Motor neuron (in vitro differentiated cells): ENCODE results near the gene ADAM12. TPM values are rescaled to one million over a fixed set of nuclear protein-coding genes. Genes with fewer than 3 reads are reported as not detected.

Experiments
- ATAC-seq, 8 experiments: fragments of 200-7000 bp; cut with Tn5 transposase; replicated peaks in 6 of 8; 2 replicates each; pipeline ENCODE4 v1.8.0; 2021; ENCODE audit warnings: mild to moderate bottlenecking in 8 of 8, moderate library complexity in 8 of 8
- H3K27ac ChIP-seq, 2 donors: fragments of 250-450 bp; sonication (Bioruptor Pico); 2 replicates each; pipeline ENCODE4 v1.9.0; 2021; ENCODE audit warnings: antibody characterized with exemption in 2 of 2, mild to moderate bottlenecking in 2 of 2, moderate library complexity in 1 of 2
- H3K4me1 ChIP-seq, 2 donors: fragments of 250-450 bp; sonication (Bioruptor Pico); replicated peaks in 1 of 2; 2 replicates each; pipeline ENCODE4 v1.6.1; 2021; ENCODE audit warnings: antibody characterized with exemption in 2 of 2, mild to moderate bottlenecking in 2 of 2, moderate library complexity in 1 of 2
- H3K4me3 ChIP-seq, 5 donors: fragments of 250-450 bp; sonication (Bioruptor Pico); 2 replicates each; pipeline ENCODE4 v1.9.0; 2021; ENCODE audit warnings: antibody characterized with exemption in 5 of 5, mild to moderate bottlenecking in 5 of 5, moderate library complexity in 4 of 5
- WGBS, 10 experiments: fragments of 450-650 bp; shearing (Covaris generic); methylation state at CpG; one replicate each; pipeline ENCODE4 v1.0.0; 2022; 5-methylcytosine and 5-hydroxymethylcytosine counted together
- in situ Hi-C, 9 experiments: fragments of 400-800 bp; cut with MboI; loops; one replicate each; pipeline ENCODE4 v1.15.0; 2021; ENCODE audit warnings: low sequenced_read_pairs in 9 of 9, low pct_unique_long_range_greater_than_20kb in 2 of 9; ENCODE audit not compliant: unreplicated experiment in 9 of 9
- total RNA-seq, 8 experiments: library from RNA; unstranded; fragments of 300-600 nt; gene quantifications; 2 replicates each; pipeline versions ENCODE4 v1.2.3 to v1.2.4, GENCODE V29; 2022

Gene ADAM12
- total RNA-seq, 8 experiments from 2014 or later, result 0.63 to 62.9 (median 5.5) TPM

DNA sequence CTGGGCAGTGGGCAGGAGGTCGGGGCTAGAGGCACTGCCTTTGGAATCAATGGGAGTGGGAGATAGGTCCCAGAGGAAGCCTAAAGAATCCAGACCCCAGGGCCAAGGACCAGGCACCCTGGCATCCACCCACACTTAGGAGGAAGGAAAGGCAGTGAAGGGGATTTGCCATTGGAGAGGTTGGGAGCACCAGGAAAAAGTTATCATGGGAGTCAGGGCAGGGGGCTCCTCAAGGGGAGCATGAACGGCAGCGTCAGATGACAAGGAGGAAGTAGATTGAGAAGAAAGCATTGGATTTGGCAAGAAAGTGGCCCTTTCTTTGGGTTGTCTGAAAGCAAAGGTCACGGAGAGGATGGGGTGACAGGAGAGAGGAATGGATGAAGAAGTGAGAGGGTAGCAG lies 142.8 kb downstream of the ADAM12 start:
- ATAC-seq, result no peak
- Histone ChIP-seq H3K4me3 (no peak overlapping the region), H3K4me1 (peaks cover 24 to 31% of the 10 kb centered on the region in 2 donors), H3K27ac (no peak overlapping the region)
- 33 to 100% (median 89%) methylated on average over 1 to 4 of the region's 4 CpGs; no CpG with 5 or more reads in 1 of the 10 experiments for WGBS, 10 experiments
- in situ Hi-C loops, result loop anchor here in 1 of 9 experiments (25.0 kb wide), 1 partner anchor 142 kb away; the partner anchor contains the start of gene ADAM12

DNA sequence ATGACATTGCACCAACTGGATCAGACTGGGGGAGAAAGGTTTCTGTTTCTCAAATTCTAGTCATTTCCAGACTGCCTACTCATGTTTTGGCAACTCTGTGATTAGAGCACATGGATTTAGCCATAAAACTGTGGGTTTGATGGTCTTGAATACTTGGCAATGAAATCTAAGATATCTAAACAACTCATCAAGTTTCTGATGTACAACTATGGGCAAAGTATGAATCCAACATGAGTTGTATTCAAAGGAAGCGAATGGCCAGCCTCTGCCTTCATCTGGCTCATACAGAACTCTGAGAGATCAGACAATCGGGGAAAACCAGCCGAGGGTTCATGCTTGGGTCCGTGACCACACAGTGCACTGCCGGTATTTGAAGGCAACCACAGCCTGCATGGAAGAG lies 144.3 kb downstream of the ADAM12 start:
- H3K27ac ChIP-seq, result no peak overlapping the region
- H3K4me1 ChIP-seq, result peaks cover 31 to 38% of the 10 kb centered on the region in 2 donors
- no peak overlapping the region for H3K4me3 ChIP-seq
- ATAC-seq, result no peak
- WGBS, 10 experiments, result 14 to 100% (median 89%) methylated on average over 1 to 4 of the region's 5 CpGs; no CpG with 5 or more reads in 3 of the 10 experiments
- in situ Hi-C loops, result loop anchor here in 1 of 9 experiments (25.0 kb wide), 1 partner anchor 143 kb away; the partner anchor contains the start of gene ADAM12

DNA sequence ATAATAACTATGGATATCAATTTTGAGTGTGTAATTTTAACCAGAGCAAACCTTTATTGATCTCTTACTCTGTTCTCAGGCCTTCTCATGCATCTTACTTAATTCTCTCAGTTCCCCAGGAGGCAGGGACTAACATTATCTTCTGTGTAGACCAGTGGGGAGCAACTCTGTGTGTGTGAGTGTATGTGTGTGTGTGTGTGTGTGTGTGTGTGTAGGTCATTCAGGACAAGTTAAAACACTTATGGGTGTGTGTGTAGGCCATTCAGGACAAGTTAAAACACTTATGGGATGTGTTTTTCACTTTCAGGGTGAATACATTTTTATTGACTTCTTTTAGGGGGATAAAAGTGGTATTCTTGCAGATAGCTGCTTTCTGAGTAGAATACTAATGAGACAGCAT lies 145.0 kb downstream of the ADAM12 start:
- Histone ChIP-seq H3K4me3 (no peak overlapping the region), H3K27ac (peak overlapping the region in 1 of 2 donors; percentile 24), H3K4me1 (peaks cover 31 to 38% of the 10 kb centered on the region in 2 donors)
- peak in 5 of 8 experiments; percentile 1 to 14 (median 4) for ATAC-seq
- in situ Hi-C loops, result loop anchor here in 1 of 9 experiments (25.0 kb wide), 1 partner anchor 144 kb away; the partner anchor contains the start of gene ADAM12

DNA sequence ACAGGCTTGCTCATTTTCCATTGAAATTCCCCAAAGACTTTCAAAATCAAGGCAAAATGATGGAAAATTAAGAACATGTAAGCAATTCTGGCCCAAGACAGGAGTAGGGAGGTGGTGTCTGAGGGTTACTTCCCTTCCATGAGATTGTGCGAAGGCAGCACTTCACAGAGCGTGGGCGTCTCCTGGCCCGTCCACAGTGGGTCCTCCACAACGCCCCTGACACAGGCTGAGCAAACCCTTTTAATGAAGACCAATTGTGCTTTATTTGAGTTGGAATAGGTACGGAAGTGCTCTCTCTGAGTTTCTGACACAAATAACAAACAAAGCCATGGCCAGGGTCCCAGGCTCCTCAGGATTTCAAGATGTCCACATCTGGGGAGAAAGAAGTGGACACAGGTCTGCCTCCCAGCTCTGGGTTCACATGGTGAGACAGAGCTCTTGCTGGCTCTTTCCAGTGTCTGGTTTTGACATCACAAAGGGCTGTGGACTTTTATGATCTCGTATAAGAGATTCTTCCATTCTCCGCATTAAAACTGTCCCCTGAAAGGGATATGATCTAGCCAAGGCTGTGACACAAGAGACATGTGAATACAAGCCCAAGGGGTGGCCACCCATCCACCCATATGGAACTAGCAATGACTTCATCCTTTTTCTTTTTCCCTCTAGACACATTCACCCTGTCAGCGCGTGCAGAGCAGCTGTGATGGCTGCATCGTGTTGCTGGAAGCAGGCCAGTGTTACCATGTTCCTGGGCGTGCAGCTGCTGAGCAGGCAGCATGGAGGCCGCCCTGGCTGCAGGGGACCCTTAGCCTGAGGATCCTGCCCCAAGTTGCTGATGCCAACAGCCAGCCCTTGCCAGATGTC lies 145.6 kb downstream of the ADAM12 start:
- Histone ChIP-seq H3K4me1 (peaks cover 30 to 38% of the 10 kb centered on the region in 2 donors), H3K27ac (peak overlapping the region in 1 of 2 donors; percentile 24), H3K4me3 (no peak overlapping the region)
- in situ Hi-C loops, result loop anchor here in 1 of 9 experiments (25.0 kb wide), 1 partner anchor 145 kb away; the partner anchor contains the start of gene ADAM12
- WGBS, 10 experiments, result 20 to 94% (median 78%) methylated on average over 2 to 7 of the region's 13 CpGs; no CpG with 5 or more reads in 5 of the 10 experiments
- ATAC-seq, result peak; percentile 64 to 95 (median 86)

DNA sequence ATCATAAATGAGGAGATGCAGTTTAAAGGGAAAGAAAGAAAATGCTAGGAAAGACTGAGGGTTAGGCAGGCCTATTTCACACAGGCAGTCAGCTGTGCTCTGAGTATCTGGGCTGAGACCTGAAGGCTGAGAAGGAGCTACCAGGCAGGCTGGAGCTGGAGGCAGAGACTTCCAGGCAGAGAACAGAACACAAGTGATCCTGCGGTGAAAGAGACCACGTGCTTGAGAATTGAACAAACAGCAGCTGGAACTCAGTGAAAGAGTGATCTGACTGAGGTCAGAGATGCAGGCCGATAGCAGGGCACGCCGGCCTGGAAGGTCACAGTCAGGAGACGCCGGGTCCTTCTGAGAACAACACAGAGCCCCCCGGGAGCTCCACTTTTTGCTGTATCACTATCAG lies 147.8 kb downstream of the ADAM12 start:
- in situ Hi-C loops, result loop anchor here in 1 of 9 experiments (25.0 kb wide), 1 partner anchor 147 kb away; the partner anchor contains the start of gene ADAM12
- WGBS, 10 experiments, result 0 to 80% (median 13%) methylated on average over 1 to 3 of the region's 8 CpGs; no CpG with 5 or more reads in 5 of the 10 experiments
- ATAC-seq, result peak in 5 of 8 experiments; percentile 44 to 84 (median 69)
- Histone ChIP-seq H3K27ac (peak overlapping the region in 1 of 2 donors; percentile 3), H3K4me3 (no peak overlapping the region), H3K4me1 (peaks cover 28% of the 10 kb centered on the region in 2 donors)

DNA sequence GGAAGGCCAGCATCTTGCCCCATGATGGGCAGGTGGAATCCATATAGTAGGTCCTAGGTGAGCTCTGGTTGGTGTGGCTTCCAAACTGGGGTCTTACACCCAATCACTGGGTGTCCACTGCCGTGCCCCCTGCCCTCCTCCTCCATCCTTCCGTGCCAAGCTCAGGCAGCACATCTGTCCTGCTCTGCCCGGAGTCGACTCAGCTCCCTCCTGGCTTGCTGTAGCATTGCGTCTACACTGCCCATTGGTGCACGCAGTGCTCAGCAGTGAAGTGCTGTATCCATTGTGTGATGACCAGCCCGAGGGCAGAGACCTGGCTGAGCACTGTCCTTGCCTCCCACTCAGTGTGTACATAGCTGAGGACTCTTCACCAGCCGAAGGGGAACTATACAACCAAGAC lies 148.4 kb downstream of the ADAM12 start:
- H3K27ac ChIP-seq, result peak overlapping the region in 1 of 2 donors; percentile 3
- ATAC-seq, result peak in 3 of 8 experiments; percentile 1 to 9 (median 8)
- 80 to 100% (median 93%) methylated on average over 1 to 6 of the region's 8 CpGs; no CpG with 5 or more reads in 6 of the 10 experiments for WGBS, 10 experiments
- no peak overlapping the region for H3K4me3 ChIP-seq
- in situ Hi-C loops, result loop anchor here in 1 of 9 experiments (25.0 kb wide), 1 partner anchor 147 kb away; the partner anchor contains the start of gene ADAM12
- H3K4me1 ChIP-seq, result peaks cover 28% of the 10 kb centered on the region in 2 donors

DNA sequence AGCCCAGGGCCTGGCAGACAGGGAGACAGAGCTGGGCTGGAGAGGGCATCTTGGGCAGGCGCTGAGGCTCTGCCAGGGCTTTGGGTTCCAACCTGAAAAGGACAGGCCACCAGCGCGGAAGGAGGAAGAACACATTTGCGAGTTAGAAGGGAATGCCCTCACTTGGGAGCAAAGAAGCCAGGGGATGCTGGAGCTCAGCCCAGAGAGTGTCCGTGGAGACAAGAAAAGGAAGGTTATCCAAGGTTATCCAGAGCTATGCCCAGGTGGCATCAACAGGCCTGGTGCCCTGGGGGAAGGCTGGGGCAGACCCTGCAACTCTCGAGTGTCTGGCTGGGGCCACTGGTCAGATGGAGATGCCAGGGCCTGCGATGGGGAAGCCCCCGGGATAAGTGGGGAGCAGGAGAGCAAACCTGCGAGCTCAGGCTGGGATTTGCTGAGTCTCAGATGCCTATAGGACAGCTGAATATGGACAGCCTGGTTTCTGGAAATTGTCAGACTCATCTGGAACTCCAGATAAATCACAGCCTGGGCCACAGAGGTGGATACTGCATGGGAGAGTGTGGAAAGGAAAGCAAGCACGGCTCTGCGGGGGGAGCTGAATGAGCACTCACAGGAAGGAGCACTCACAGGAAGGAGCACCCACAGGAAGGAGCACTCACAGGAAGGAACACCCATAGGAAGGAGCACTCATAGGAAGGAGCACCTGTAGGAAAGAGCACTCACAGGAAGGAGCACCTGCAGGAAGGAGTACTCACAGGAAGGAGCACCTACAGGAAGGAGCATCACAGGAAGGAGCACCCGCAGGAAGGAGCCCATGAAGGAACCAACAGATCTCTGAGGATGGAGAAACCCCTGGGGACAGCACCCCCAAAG lies 152.1 kb downstream of the ADAM12 start:
- Histone ChIP-seq H3K4me3 (no peak overlapping the region), H3K27ac (no peak overlapping the region), H3K4me1 (peaks cover 18 to 25% of the 10 kb centered on the region in 2 donors)
- 53 to 100% (median 94%) methylated on average over 1 to 8 of the region's 12 CpGs; no CpG with 5 or more reads in 6 of the 10 experiments for WGBS, 10 experiments
- in situ Hi-C loops, result loop anchor here in 1 of 9 experiments (25.0 kb wide), 1 partner anchor 151 kb away; the partner anchor contains the start of gene ADAM12
- peak in 1 of 8 experiments; percentile 7 for ATAC-seq

DNA sequence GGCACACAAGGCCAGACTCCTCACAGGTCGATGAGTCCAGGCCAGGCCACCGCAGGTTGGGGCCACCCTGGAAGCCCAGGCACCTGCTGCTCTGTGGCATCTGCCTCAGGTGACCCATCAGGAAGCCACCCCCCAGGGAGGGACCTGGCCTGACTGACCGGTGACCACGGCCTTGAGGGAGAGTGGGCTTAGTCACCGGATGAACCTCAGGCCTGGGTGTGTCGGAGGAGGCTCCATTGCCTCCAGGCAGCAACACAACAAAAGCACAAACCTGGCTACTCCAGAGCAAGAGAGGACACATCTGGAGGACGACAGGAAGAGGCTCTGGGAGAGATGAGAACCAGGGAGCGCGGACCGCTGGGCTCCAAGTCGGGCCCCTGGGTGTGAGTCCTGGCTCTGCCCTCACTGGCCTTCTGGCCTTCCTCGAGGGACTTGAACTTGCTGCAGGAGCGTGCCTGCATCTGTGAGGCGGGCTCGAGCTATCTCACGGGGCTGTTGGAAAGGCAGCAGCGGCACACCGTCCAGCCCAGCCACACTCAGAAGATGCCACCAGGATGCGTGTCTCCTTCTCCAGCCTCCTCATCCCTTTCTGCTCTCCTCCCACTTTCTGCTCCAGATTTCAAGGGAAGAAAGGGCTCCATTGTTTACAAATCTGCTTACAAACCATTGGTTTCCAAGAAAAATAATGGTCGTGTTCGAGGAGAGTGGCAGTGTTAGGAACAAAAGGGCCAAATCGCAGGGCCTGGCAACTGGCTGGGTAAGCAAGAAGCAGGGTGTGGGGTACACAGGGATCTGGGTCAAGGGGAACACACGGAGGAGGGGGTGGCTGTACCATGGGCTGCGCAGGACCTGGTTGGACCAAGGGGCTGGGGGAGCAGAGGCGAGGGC lies 152.9 kb downstream of the ADAM12 start:
- H3K4me3 ChIP-seq, result no peak overlapping the region
- in situ Hi-C loops, result loop anchor here in 1 of 9 experiments (25.0 kb wide), 1 partner anchor 152 kb away; the partner anchor contains the start of gene ADAM12
- 80 to 100% (median 86%) methylated on average over 1 to 13 of the region's 25 CpGs; no CpG with 5 or more reads in 2 of the 10 experiments for WGBS, 10 experiments
- ATAC-seq, result peak in 4 of 8 experiments; percentile 12 to 36 (median 28)
- H3K4me1 ChIP-seq, result peaks cover 11 to 18% of the 10 kb centered on the region in 2 donors
- H3K27ac ChIP-seq, result no peak overlapping the region

DNA sequence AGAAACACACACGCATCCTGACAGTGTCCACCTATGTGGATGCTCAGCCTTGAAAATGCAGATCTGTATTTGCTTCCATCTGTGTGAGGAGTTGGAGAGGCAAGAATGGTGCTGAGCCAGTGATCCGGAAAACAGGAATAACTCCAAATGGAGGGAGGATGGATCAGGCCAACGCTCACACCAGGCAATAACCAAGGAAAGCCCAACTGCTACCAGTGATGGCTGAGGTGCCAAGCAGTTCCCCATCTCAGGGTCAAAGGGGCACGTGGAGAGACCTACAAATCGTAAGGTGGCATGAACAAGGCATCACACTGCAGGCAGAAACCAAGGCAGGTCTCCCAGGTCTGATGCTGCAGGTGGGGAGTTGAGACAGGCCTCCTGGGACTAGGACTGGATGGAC lies 153.6 kb downstream of the ADAM12 start:
- 88 to 100% (median 97%) methylated on average over 3 to 5 of the region's 5 CpGs; no CpG with 5 or more reads in 4 of the 10 experiments for WGBS, 10 experiments
- peaks cover 5 to 12% of the 10 kb centered on the region in 2 donors for H3K4me1 ChIP-seq
- ATAC-seq, result no peak
- no peak overlapping the region for H3K4me3 ChIP-seq
- no peak overlapping the region for H3K27ac ChIP-seq
- in situ Hi-C loops, result loop anchor here in 1 of 9 experiments (25.0 kb wide), 1 partner anchor 153 kb away; the partner anchor contains the start of gene ADAM12

DNA sequence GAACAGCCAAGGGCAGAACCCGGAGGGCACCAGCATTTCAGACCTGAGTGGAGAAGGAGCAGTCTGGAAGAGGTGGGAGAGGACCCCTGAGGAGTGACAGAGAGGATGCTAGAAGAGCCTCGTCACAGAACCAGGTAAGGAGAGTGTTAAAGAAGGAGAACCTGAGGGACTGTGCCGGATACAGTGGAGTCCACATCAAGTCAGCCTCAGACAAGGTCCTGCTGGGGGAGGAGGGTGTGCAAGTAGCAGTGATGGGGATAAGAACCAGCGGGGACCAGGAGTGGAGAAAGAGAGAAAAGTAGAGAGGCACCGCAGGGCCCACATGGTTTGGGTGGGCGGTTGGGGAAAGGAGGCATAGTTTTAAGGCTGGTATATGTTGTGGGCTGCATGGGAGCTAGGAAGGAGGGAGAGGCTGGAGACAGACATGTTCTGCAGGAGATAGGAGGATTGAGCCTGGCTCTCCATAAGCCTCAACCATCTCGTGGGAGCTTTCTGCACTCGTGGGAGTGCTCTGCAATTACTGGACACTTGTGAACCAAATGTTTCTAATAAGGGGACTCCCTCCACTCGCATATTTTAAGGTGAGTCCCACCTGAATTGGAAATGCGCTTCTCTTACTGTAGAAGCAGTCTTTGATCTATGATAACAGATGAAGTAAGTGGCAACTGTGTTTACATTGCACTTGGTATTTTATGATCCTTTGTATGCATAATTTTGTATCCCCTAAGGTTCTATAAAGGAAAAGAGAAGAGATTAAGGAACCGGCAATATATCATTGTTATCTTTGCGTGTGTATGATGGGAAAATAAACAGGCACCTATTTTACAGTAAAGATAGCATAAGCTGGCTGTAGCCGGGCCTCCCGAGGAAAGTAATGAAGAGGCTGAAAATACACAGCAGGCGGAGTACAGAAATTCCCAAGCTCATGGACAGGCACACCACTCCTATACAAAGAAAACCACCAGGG lies 154.8 kb downstream of the ADAM12 start:
- ATAC-seq, result peak in 2 of 8 experiments; percentile 43 to 52
- 60 to 96% (median 90%) methylated on average over 2 to 12 of the region's 15 CpGs; no CpG with 5 or more reads in 1 of the 10 experiments for WGBS, 10 experiments
- in situ Hi-C loops, result loop anchor here in 1 of 9 experiments (25.0 kb wide), 1 partner anchor 154 kb away; the partner anchor contains the start of gene ADAM12
- Histone ChIP-seq H3K4me3 (no peak overlapping the region), H3K27ac (no peak overlapping the region), H3K4me1 (peaks cover 9 to 12% of the 10 kb centered on the region in 2 donors)
